Measurements from ENCODE around the gene BUD23.
"Not testable (repeated sequence)": the region's sequence is repeated elsewhere in the genome, so short reads cannot be mapped to it uniquely, and the experiment has no call there.

BUD23 gene

DNA sequence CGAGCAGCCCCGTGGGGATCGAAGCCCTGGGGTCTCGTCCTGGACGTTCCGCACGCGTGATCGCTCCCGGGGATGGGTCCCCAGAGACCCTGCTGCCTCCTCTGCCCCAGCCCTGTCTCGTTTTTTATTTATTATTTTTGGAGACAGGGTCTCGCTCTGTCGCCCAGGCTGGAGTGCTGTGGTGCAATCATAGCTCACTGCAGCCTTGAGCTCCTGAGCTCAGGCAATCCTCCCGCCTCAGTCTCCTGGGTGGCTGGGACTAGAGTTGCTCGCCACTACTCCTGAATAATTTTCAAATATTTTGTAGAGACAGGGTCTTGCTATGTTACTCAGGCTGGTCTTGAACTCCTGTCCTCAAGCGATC, 36.4 kb downstream of the BUD23 start:
- DNase-seq = no peak

DNA sequence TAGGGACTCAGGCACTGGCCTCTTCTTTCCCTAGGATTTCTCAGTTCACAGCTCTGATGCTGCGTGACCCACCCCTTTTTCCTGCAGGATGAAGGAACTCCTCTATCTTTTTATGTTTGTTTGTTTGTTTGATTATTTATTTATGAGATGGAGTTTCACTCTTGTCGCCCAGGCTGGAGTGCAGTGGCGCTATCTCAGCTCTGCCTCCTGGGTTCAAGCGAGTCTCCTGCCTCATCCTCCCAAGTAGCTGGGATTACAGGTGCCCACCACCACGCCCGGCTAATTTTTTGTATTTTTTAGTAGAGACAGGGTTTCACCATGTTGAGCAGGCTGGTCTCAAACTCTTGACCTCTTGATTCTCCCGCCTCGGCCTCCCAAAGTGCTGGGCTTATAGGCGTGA, 37.0 kb downstream of the BUD23 start:
- not testable (repeated sequence) for DNase-seq

GRCh38 chr7:73721377-73721817, 38.0 kb downstream of the BUD23 start:
- DNase-seq = no peak

DNA sequence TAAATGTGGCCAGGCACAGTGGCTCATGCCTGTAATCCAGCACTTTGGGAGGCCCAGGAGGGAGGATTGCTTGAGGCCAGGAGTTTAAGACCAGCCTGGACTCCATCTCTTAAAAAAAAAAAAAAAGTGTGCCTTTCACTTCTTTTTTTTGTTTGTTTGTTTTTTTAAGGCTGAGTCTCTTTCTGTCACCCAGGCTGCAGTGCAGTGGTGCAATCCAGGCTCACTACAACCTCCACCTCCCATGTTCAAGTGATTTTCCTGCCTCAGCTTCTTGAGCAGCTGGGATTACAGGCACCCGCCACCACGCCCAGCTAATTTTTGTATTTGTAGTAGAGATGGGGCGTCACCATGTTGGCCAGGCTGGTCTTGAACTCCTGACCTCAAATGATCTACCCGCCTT, 38.8 kb downstream of the BUD23 start:
- DNase-seq = not testable (repeated sequence)

- DNase-seq = no peak
Measured at GRCh38 chr7:73722785-73723184, 39.4 kb downstream of the BUD23 start.

DNA sequence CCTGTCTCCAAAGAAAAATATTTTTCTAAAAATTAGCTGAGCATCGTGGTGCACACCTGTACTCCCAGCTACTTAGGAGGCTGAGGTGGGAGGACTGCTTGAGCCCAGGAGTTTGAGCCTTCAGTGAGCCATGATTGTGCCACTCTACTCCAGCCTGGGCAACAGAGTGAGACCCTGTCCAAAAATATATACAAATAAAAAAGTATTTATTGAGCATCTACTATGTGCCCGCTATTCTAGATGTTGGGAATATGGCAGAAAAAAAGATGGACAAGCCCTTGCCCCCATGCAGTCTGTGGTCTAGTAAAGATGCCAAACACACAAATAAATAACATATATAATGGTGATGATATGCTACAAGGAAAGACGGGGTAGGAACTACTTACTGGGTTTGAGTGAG, 40.4 kb downstream of the BUD23 start:
- no peak for DNase-seq

GRCh38 chr7:73726083-73726466, 42.7 kb downstream of the BUD23 start:
- no peak for DNase-seq

DNA sequence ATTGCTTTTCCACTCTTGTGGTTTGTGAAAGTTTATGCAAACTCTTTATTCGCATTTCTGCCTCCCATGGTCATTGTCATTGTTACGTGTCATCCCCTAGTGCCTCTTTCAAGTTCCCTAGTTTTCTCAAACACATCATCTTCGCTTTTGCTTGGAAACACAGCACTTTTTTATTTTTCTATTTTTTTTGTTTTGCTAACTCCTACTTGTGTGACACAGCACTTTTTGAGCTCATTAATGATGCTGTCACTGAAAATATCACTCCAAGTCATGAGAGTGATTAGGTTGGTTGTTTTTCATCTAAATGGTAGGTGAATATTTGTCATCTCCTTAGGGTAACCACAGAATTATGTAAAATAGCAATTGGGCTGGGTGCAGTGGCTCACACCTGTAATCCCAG, 44.6 kb downstream of the BUD23 start:
- no peak for DNase-seq

GRCh38 chr7:73728551-73728950, 45.2 kb downstream of the BUD23 start:
- no peak for DNase-seq

DNA sequence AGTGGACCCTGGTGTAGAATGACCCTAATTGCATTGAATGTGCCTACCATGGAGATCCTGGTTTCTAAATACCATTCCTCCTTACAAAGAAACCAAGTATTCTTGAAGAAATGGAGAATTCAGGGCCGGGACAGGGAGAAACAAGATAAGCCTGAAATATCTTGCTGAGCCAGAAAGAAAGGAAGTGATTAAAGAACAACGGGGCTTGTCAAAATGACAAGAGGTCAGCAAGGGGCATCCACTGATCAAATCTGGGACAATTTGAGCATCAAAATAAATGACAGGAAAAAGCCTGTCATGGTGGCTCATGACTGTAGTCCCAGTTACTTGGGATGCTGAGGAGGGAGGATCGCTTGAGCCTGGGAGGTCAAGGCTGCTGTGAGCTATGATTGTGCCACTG, 47.1 kb downstream of the BUD23 start:
- no peak for DNase-seq

DNA sequence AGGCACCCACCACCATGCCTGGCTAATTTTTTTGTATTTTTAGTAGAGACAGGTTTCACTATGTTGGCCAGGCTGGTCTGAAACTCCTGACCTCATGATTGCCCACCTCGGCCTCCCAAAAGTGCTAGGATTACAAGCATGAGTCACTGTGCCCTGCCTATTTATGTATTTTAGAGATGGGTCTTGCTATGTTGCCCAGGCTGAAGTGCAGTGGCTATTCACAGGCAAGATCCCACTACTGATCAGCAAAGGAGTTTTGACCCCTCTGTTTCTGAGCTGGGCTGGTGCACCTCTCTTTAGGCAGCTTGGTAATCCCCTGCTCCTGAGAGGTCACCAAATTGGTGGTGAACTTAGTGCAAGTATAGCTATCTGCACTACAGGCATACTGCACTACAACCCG, 49.0 kb downstream of the BUD23 start:
- DNase-seq = no peak

DNA sequence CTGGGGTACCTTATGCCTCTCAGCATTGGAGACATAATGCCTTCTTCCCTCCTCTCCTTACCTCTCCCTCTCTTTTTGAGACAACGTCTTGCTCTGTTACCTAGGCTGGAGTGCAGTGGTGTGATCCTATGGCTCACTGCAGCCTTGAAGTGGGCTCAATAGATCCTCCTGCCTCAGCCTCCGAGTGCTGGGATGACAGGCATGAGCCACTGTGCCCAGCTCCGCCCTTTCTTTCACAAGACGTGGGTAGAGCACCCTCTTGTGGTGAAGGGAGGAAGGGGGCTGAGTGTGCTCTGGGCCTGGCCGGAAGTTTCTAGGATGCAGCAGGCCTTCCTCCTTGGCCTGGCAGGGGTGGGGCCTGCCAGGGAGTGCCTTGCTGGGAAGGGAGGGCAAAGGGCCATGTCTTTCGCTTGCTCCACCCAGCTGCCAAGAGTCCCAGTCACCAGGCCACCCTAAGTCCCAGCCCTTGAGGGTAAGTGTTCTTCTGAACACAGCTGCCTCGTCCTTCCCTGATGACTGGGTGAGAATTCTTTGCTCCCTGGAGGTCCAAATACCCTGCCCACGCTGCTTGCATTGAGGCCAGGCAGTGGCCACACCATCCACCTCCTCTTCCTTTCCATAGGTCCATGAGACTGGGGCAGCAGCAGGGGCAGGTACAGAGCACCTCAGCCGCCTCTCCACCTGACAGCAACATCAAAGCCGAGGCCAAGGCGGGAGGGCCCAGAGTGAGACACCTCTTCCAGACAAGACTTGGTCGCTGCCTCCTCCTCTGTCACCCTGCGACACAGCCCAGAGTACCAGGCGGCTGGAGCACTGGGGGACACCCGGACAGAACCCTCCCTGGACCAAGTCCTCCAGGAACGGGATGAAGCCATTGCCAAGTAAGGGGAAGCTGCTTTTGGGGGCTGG, 51.5 kb downstream of the BUD23 start:
- peak; percentile 63 for DNase-seq

GRCh38 chr7:73735528-73735905, 52.1 kb downstream of the BUD23 start:
- no peak for DNase-seq

GRCh38 chr7:73736885-73737284, 53.5 kb downstream of the BUD23 start:
- no peak for DNase-seq

DNA sequence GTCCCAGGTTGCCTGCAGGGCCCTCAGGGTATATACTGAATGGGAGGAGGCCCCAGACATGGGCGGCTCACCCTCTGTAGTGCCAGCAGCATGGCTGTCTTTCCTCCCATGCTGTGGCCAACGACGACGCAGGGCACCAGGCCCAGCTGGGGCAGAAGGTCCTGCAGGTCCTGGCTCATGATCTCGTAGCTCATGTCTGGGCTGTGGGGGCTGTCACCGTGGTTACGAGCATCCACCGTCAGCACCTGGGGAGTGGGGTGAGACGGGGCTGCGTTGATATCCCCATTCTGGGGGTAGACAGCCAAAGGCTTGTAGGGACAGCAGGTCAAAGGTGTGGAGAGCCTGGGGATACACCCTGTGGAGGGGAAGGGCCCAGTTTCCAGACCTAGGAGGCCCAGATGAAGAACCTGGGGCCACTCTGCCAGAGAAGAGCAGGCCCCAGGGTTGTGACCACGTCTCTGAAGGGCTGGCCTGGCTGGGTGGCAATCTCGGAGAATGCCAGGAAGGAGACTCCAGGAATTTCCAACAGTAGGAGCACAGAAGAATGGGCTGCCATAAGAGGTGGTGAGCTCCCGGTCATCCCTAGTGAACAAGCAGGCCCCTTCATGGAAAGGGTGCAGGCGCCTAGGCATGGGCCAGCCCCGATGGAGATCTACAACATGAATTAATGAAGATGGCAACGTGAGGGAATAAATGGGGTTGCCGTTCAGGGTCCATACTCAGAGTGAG, 54.3 kb downstream of the BUD23 start:
- no peak for DNase-seq

DNA sequence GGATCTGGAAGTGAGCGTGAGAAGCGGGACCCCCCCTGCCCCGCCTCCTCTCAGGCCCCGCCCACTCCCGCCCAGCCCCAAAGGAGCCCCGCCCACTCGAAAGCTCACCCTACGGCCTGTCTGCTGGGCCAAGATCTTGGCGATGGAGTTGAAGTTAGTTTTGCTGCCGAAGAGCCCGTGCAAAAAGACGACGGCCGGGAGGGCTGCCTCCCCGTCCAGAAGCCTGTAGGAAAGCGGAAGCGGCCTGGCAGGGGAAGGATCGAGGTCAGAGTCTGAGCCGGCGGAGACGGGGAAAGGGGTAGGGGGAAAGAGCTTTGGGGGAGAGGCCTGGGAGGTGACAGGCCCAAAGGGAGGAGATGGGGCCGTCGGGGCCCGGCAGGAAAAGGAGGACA, 54.8 kb downstream of the BUD23 start:
- DNase-seq = peak; percentile 52

DNA sequence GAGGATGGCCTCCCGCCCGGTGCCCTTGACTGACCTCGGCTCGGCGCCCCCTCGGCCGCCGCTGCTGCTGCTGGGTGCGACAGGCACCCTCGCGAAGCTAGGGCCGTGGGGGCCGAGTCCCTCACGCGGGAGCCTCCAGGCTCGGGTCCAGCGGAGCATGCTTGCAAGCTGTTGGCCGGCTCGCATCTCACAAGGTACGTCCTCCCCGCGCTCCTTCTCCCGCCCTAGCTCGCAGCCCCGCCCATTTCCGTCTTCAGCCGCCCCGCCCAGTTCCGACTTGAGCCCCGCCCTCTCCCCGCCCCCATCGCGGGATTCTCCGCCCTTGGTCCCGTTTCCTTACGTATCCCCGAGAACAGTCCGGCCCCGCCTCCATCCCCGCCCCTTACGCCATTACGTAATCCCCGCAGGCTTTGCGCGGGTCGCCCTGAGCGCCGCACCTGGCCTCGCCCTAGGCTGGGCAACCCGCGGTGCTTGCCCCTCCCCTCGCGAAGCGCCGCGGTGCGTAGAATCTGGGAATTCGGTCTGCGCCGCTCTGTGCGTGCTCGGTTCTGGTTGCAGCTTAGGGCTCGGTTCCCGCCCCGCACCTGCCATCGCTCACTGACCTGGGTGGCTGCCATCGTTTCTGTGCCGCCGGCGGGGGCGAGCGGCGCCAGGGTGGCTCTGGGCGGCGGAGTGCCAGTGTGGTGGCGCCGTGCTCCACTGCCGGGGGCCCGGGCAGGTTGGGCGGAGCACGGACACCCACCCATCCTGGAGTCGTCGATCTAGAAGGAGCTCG, 55.4 kb downstream of the BUD23 start, which contains the start of gene ABHD11:
Gene ABHD11, minus strand, starts transcription at position 191 of the 775 bp plus-strand sequence. Its CDS starts 32 bp downstream, at position 159.
- peak; percentile 98 for DNase-seq

DNA sequence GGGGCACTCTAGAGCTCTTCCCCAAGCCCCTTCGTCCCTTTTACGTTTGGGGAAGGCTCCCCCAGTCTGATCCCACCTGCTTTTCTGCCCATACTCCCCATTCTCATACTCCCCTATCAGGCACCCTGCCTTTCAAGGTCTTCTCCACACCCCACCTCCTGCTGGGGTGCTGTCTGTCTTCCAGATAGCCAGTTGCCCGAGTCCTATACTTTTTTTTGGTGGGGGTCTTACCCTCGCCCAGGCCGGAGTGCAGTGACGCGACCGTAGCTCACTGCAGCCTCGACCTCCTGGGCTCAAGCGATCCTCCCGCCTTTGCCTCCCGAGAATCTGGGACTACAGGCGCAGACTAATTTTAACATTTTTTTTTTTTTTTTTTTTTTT, 56.0 kb downstream of the BUD23 start:
- DNase-seq = no peak

DNA sequence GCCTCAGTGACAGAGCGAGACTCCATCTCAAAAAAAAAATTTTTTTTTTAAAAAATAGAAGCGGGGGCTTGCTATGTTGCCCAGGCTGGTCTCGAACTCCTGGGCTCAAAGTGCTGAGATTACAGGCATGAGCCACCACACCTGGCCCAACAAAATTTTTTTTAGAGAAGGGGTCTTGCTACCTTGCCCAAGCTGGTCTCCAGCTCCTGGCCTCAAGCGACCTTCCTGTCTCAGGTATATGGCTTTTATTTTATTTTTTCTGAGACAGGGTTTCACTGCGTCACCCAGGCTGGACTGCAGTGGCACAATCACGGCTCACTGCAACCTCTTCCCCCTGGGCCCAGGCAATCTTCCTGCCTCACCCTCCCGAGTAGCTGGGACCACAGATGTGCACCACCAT, 56.8 kb downstream of the BUD23 start:
- no peak for DNase-seq

DNA sequence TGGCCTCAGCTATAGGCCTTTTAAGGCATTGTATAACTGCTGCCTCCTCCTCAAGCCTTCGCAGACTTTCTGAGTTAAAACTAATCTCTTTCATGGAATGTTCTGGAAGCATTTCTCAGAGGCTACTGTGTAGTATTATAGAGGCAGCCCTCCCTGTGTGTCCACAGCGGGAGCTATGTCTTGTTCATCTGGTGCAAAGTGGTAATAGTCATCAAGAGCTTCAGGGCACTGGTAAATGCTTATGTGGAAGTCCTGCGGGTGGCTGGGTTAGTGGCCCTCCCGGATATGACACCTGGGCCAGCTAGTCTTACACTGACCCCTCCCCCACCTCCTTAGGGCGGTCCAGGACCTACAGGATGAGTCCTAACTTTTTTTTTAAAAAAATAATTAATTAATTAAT, 57.4 kb downstream of the BUD23 start:
- DNase-seq = no peak

GRCh38 chr7:73741600-73741999, 58.2 kb downstream of the BUD23 start:
- DNase-seq = no peak

DNA sequence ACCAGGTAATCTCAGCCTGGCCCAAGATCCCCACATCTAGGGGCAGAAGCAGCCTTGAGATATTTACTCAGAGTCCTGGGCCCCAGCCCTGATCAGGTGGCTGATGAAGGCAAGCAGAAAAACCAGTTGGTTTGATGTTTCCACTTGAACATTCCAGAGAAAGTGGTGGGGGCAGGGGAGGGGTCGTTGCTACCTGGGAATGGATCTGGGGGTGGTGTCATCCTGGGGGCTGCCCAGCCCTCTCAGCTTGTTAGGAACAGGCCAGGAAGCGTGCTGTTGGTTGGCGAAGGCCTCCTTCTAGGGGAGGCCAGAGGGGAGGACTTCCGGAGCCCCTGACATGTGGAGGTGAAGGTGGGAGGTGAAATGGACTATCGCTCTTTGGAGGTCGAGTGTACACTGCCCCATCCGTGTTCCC, 58.9 kb downstream of the BUD23 start:
- no peak for DNase-seq
